K562 (cell line): Measurements from ENCODE around the gene RELA. TPM values are rescaled to one million over a fixed set of nuclear protein-coding genes. Genes with fewer than 3 reads are reported as not detected.

Experiments used
- CEBPG ChIP-seq, 3 experiments: fragments of 200-800 bp in 1 of 3; sonication (Bioruptor generic) in 1 of 3; sonication (generic) in 1 of 3; formaldehyde crosslinking in 1 of 3; IDR thresholded peaks in 2 of 3; conservative IDR thresholded peaks in 1 of 3; 2 replicates each; pipeline versions ENCODE4 v1.6.1 to v1.8.0; 2016 to 2022; ENCODE audit warnings: missing compliant biosample characterization in 2 of 3, missing genetic modification characterization in 2 of 3, mild to moderate bottlenecking in 1 of 3, missing genetic modification reagents in 1 of 3
- CHD2 ChIP-seq: IDR thresholded peaks from 2 replicates; pipeline ENCODE4 v1.6.1; 2011; ENCODE audit warnings: low read depth, low read length
- ELF2 ChIP-seq: fragments of 250-450 bp; sonication (Bioruptor Pico); IDR thresholded peaks from 2 replicates; pipeline ENCODE4 v1.5.0; 2021; ENCODE audit warnings: mild to moderate bottlenecking
- HMGN3 ChIP-seq: IDR thresholded peaks from 2 replicates; pipeline ENCODE4 v1.6.1; 2011; ENCODE audit warnings: borderline replicate concordance, low read depth, mild to moderate bottlenecking, mixed read lengths, low read length; ENCODE audit not compliant: insufficient read length; ENCODE audit errors: extremely low read depth
- NCOA1 ChIP-seq: fragments of 450-650 bp; IDR thresholded peaks from 2 replicates; pipeline ENCODE4 v1.6.1; 2016; ENCODE audit warnings: low read depth
- NR2F6 ChIP-seq: fragments of 450-650 bp; formaldehyde crosslinking; IDR thresholded peaks from 2 replicates; pipeline ENCODE4 v1.4.0; 2020; ENCODE audit warnings: mild to moderate bottlenecking
- PURB ChIP-seq: sonication (generic); formaldehyde crosslinking; IDR thresholded peaks from 2 replicates; pipeline ENCODE4 v1.9.0; 2021; ENCODE audit warnings: low read depth, mild to moderate bottlenecking, missing genetic modification reagents
- SMARCA4 ChIP-seq: fragments of 450-650 bp; IDR thresholded peaks from 2 replicates; pipeline ENCODE4 v1.6.1; 2016
- TCF3 ChIP-seq: sonication (generic); formaldehyde crosslinking; IDR thresholded peaks from 2 replicates; pipeline ENCODE4 v1.4.0; 2020; ENCODE audit warnings: mild to moderate bottlenecking, missing genetic modification reagents
- TEAD1 ChIP-seq, 2 experiments: fragments of 450-650 bp in 1 of 2; sonication (generic) in 1 of 2; formaldehyde crosslinking; IDR thresholded peaks; 2 replicates each; pipeline versions ENCODE4 v1.4.0 to v1.8.0; 2020 to 2022; ENCODE audit warnings: mild to moderate bottlenecking in 2 of 2, missing genetic modification reagents in 1 of 2
- ZKSCAN3 ChIP-seq: fragments of 250-450 bp; sonication (Bioruptor Pico); IDR thresholded peaks from 2 replicates; pipeline ENCODE4 v1.4.0; 2020
- ZNF217 ChIP-seq: sonication (generic); formaldehyde crosslinking; IDR thresholded peaks from 2 replicates; pipeline ENCODE4 v1.8.0; 2022; ENCODE audit warnings: mild to moderate bottlenecking, missing genetic modification reagents
- ZNF24 ChIP-seq: fragments of 450-650 bp; IDR thresholded peaks from 2 replicates; pipeline ENCODE4 v1.6.1; 2016
- polyA plus RNA-seq, 8 experiments: library from polyadenylated mRNA; depleted of rRNA in 4 of 8; stranded (reverse) in 5 of 8; unstranded in 3 of 8; fragments of >200 nt; fragmentation: Nextera tagmentation in 2 of 8; fragmentation: Illumina TruSeq in 1 of 8; extraction: Ambion mirVana in 2 of 8; extraction: Trizol in 1 of 8; gene quantifications; 2 replicates each; pipeline versions ENCODE4 v1.2.1 to v1.2.3, GENCODE V29; 2011 to 2014; ENCODE audit warnings: inconsistent platforms in 1 of 8, missing spikeins in 1 of 8
- total RNA-seq, 7 experiments: library from RNA; depleted of rRNA in 6 of 7; stranded (reverse); fragments of >200 nt in 6 of 7; fragmentation: Illumina TruSeq in 2 of 7; extraction: Trizol in 2 of 7; gene quantifications; 2 replicates each; pipeline versions ENCODE4 v1.2.1 to v1.2.3, GENCODE V29; 2011 to 2021; ENCODE audit warnings: low replicate concordance in 1 of 7
- TF ChIP-seq, protein P1 (sequence below), 2 experiments: fragments of 450-650 bp in 1 of 2; sonication (generic) in 1 of 2; formaldehyde crosslinking in 1 of 2; IDR thresholded peaks in 1 of 2; conservative IDR thresholded peaks in 1 of 2; 2 replicates each; pipeline versions ENCODE4 v1.6.1 to v1.8.1; 2016 to 2023; ENCODE audit warnings: mild to moderate bottlenecking in 2 of 2, moderate library complexity in 2 of 2, inconsistent platforms in 1 of 2, missing genetic modification reagents in 1 of 2
- TF ChIP-seq, protein P2 (sequence below), 2 experiments: fragments of 450-650 bp in 1 of 2; sonication (generic) in 1 of 2; formaldehyde crosslinking; conservative IDR thresholded peaks; 2 replicates each; pipeline versions ENCODE4 v1.4.0 to v1.8.1; 2020 to 2022; ENCODE audit warnings: mild to moderate bottlenecking in 1 of 2, missing genetic modification reagents in 1 of 2
- TF ChIP-seq, protein P3 (sequence below): sonication (generic); formaldehyde crosslinking; IDR thresholded peaks from 2 replicates; pipeline ENCODE4 v1.8.0; 2022; ENCODE audit warnings: missing genetic modification reagents, mild to moderate bottlenecking, borderline replicate concordance

Gene RELA
- total and polyA plus RNA-seq, 9 of the 15 experiments (the other 6 are each of a cell fraction or from before 2014, with no cell fraction given) = 6.0 to 67.4 (median 20.6) TPM

DNA sequence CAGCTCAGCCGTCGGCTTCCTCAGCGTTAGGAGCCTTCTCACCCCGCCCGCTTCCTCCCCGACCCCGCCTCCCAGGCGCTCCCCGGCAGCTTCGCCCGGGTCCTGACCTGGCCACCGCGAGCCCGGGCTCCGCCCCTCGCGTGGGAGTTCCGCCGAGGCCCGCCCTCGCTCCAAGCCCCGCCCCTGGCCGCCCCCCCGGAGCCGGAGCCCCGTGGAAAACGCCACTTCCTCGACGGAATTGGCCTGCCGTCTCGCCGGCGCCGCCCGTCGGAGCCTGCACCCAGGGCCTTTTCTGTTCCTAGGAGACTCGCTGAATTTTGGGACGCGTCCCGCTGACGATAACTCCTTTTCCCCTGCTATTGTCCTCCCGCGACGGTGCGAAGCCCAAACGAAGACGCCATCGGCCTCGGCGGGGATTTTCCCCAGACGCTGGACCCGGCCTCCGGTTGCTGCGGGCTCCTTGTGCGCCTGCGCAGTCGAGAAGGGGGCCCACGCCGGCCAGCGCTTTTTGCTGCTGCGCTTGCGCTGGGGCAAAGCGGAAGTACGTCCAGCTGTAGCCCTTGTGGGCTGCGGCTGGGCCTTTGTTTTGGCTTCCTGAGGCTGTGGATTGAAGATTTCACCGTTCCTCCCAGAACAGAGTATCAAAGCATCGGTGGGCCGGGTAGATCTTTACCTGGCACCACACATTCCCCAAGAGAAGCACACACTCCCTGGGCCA, 10.0 kb downstream of the RELA start (continued):
- TF ChIP-seq, protein P1, sequence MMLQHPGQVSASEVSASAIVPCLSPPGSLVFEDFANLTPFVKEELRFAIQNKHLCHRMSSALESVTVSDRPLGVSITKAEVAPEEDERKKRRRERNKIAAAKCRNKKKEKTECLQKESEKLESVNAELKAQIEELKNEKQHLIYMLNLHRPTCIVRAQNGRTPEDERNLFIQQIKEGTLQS (IDR thresholded peaks at IDR 0.05) = no peak
- TF ChIP-seq, protein P1 (CRISPR knock-in tag; conservative IDR thresholded peaks at IDR 0.05) = 0 out of 2 replicates have a peak, but pooled peaks have one; percentile 19
- TF ChIP-seq NR2F6 (CRISPR knock-in tag) (0 out of 2 replicates have a peak, but pooled peaks have one; percentile 7), CEBPG (CRISPR knock-in tag; IDR thresholded peaks at IDR 0.05) (no peak), CEBPG (tag; conservative IDR thresholded peaks at IDR 0.05 in 1 of 2, IDR thresholded peaks at IDR 0.05 in 1 of 2) (no peak), SMARCA4 (no peak), PURB (CRISPR knock-in tag) (no peak), TCF3 (CRISPR knock-in tag) (peak; percentile 34), ELF2 (CRISPR knock-in tag) (peak; percentile 91), ZNF217 (CRISPR knock-in tag) (no peak), ZNF24 (no peak), CHD2 (peak; percentile 6; the same call in 1 of the 2 replicates), NCOA1 (peak; percentile 61; the same call in 1 of the 2 replicates), TEAD1 (CRISPR knock-in tag; IDR thresholded peaks at IDR 0.05) (peak in 1 of 2 experiments; percentile 50; a peak in 2 of 4 replicates), ZKSCAN3 (CRISPR knock-in tag) (no peak), HMGN3 (peak; percentile 80)
- TF ChIP-seq, protein P2, sequence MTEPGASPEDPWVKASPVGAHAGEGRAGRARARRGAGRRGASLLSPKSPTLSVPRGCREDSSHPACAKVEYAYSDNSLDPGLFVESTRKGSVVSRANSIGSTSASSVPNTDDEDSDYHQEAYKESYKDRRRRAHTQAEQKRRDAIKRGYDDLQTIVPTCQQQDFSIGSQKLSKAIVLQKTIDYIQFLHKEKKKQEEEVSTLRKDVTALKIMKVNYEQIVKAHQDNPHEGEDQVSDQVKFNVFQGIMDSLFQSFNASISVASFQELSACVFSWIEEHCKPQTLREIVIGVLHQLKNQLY (CRISPR knock-in tag; conservative IDR thresholded peaks at IDR 0.05) = no peak
- TF ChIP-seq, protein P3, sequence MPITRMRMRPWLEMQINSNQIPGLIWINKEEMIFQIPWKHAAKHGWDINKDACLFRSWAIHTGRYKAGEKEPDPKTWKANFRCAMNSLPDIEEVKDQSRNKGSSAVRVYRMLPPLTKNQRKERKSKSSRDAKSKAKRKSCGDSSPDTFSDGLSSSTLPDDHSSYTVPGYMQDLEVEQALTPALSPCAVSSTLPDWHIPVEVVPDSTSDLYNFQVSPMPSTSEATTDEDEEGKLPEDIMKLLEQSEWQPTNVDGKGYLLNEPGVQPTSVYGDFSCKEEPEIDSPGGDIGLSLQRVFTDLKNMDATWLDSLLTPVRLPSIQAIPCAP (CRISPR knock-in tag) = no peak
